NOMO-1 (cell line): ENCODE results near the gene WDR76.
"Not testable (repeated sequence)": the region's sequence is repeated elsewhere in the genome, so short reads cannot be mapped to it uniquely, and the experiment has no call there.

ENCODE experiments used
- DNase-seq, 2 experiments: peaks; one replicate each; lab custom pipeline; 2025; ENCODE audit not compliant: unreplicated experiment in 2 of 2; lab: John Stamatoyannopoulos, UW

WDR76 gene

GRCh38 chr15:43815064-43815463 lies 11.7 kb upstream of the WDR76 start:
- DNase-seq = not testable (repeated sequence)

GRCh38 chr15:43821505-43821904 lies 5.3 kb upstream of the WDR76 start:
- no peak for DNase-seq

GRCh38 chr15:43824302-43825246 lies 2.2 kb upstream of the WDR76 start, which contains the start of gene MFAP1:
Gene MFAP1 (minus strand): TSS chr15:43824690. CDS start chr15:43824569, 121 bp downstream.
- DNase-seq = peak; percentile 96 to 97

- not testable (repeated sequence) for DNase-seq
Observed at GRCh38 chr15:43825305-43825704, 1.5 kb upstream of the WDR76 start.

GRCh38 chr15:43826029-43826507 lies 734 bp upstream of the WDR76 start:
- DNase-seq = no peak

GRCh38 chr15:43828061-43828657 lies 1.4 kb downstream of the WDR76 start:
- DNase-seq = peak in 1 of 2 experiments; percentile 11

GRCh38 chr15:43829951-43830540 lies 3.2 kb downstream of the WDR76 start:
- DNase-seq = not testable (repeated sequence)

- DNase-seq = not testable (repeated sequence)
Observed at GRCh38 chr15:43830691-43831275, 4.0 kb downstream of the WDR76 start.

- DNase-seq = not testable (repeated sequence)
Observed at GRCh38 chr15:43831519-43832052, 4.8 kb downstream of the WDR76 start.

- not testable (repeated sequence) for DNase-seq
Observed at GRCh38 chr15:43832485-43832884, 5.7 kb downstream of the WDR76 start.

GRCh38 chr15:43845421-43845820 lies 18.6 kb downstream of the WDR76 start:
- no peak for DNase-seq

GRCh38 chr15:43851251-43851650 lies 24.4 kb downstream of the WDR76 start:
- no peak for DNase-seq

- DNase-seq = no peak
Observed at GRCh38 chr15:43852607-43853006, 25.8 kb downstream of the WDR76 start.

- DNase-seq = no peak
Observed at GRCh38 chr15:43854801-43855200, 28.0 kb downstream of the WDR76 start.

GRCh38 chr15:43859546-43859945 lies 32.7 kb downstream of the WDR76 start:
- no peak for DNase-seq

GRCh38 chr15:43866636-43867035 lies 39.8 kb downstream of the WDR76 start:
- not testable (repeated sequence) for DNase-seq

- DNase-seq = no peak
Observed at GRCh38 chr15:43867096-43867495, 40.3 kb downstream of the WDR76 start.

- peak in 1 of 2 experiments; percentile 62 for DNase-seq
Observed at GRCh38 chr15:43868406-43868805, 41.6 kb downstream of the WDR76 start.

GRCh38 chr15:43871835-43872234 lies 45.0 kb downstream of the WDR76 start:
- no peak for DNase-seq

- no peak for DNase-seq
Observed at GRCh38 chr15:43872416-43873020, 45.7 kb downstream of the WDR76 start.
